Measurements from ENCODE around the gene FAAH2.

DNA sequence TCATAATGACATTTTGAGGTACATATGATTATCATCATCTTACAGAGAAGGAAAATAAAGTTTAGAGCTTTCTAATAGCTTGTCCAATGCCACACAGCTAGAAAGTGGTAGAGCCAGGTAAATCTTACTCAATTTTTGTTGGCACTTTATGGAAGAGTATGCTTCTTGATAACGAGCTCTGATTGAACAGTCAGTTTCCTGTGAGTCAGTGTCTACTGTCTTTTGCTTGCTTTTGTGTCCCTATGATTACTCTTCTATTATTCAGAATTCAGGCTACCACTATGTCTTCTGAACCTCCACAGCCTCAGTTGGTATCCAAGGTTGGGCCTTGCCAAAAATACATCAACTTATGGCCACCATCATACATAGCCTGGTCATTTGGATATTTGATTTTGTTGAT lies 2.6 kb downstream of the FAAH2 start:
- TF ChIP-seq CTCF (IDR thresholded peaks at IDR 0.05) (no peak), POLR2AphosphoS5 (IDR thresholded peaks at IDR 0.05) (no peak)
